ENCODE measurements around the gene VSIR. TPM values are rescaled to one million over a fixed set of nuclear protein-coding genes. Genes with fewer than 3 reads are reported as not detected.

The VSIR gene
- total and polyA plus RNA-seq, 2 donors = 25.2 to 51.8 TPM

DNA sequence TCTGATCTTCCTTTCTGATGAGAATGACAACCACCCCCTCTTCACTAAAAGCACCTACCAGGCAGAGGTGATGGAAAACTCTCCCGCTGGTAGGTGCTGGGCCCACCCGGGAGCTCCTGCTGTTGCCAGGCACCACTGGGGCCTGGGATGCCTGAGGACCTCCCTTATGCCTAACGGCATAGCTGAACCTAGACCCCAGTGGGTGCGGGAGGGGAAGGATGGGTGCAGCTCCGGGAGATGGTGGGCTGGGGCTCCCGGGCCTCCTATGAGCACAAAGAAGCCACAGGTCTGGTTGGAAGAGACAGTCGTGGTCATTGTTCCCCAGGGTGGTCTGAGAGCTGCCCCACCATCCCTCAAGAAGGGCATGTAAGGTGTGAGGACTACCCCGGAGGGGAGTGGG, 15.6 kb upstream of the VSIR start:
- 97% methylated on average over 8 of the region's 8 CpGs for WGBS
- Histone ChIP-seq H3K27ac (ENCODE audit: low read depth in 1 of 2, low read length in 1 of 2) (no peak overlapping the region), H3K36me3 (ENCODE audit: control insufficient read depth in 2 of 2, insufficient read depth in 2 of 2, low read length in 1 of 2) (no peaks in the 10 kb centered on the region), H3K4me3 (ENCODE audit: low read length in 2 of 2) (no peak overlapping the region), H3K4me1 (ENCODE audit: control insufficient read depth in 2 of 2, insufficient read depth in 2 of 2, low read length in 2 of 2) (peaks cover 6 to 13% of the 10 kb centered on the region in 2 donors), H3K9me3 (ENCODE audit: control insufficient read depth in 2 of 2, insufficient read depth in 1 of 2, low read length in 1 of 2) (no peaks in the 10 kb centered on the region), H3K27me3 (ENCODE audit: control insufficient read depth in 2 of 2, insufficient read depth in 1 of 2, low read length in 1 of 2) (no peaks in the 10 kb centered on the region)
- no peak for DNase-seq (ENCODE audit: low read depth in 6 of 9, low spot score in 9 of 9)

DNA sequence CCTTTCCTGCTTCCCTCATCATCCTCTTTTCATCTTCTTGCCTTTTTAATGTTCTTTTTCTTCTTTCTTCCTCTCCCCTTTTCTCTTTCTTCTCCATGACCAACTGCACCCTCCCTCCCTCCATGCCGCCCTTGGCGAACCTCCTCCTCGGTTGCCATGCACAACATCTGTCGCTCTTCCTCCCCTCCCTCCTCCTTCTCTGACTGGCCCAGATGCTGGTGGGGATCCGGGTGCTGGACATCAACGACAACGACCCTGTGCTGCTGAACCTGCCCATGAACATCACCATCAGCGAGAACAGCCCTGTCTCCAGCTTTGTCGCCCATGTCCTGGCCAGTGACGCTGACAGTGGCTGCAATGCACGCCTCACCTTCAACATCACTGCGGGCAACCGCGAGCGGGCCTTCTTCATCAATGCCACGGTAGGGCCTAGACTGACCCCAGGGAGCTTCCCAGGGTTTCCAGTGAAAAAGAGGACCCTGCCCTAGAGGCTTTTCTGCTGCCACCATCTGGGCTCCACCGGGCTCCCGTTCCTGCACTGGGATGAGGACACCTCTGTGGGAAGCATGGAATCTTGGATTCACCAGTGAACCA, 11.5 kb upstream of the VSIR start:
- no peaks in the 10 kb centered on the region for H3K36me3 ChIP-seq (ENCODE audit: control insufficient read depth in 2 of 2, insufficient read depth in 2 of 2, low read length in 1 of 2)
- H3K4me1 ChIP-seq (ENCODE audit: control insufficient read depth in 2 of 2, insufficient read depth in 2 of 2, low read length in 2 of 2) = peaks cover 11 to 37% of the 10 kb centered on the region in 2 donors
- H3K9me3 ChIP-seq (ENCODE audit: control insufficient read depth in 2 of 2, insufficient read depth in 1 of 2, low read length in 1 of 2) = no peaks in the 10 kb centered on the region
- no peak overlapping the region for H3K4me3 ChIP-seq (ENCODE audit: low read length in 2 of 2)
- DNase-seq (ENCODE audit: low read depth in 6 of 9, low spot score in 9 of 9) = no peak
- no peak overlapping the region for H3K27ac ChIP-seq (ENCODE audit: low read depth in 1 of 2, low read length in 1 of 2)
- 96% methylated on average over 18 of the region's 18 CpGs for WGBS
- no peaks in the 10 kb centered on the region for H3K27me3 ChIP-seq (ENCODE audit: control insufficient read depth in 2 of 2, insufficient read depth in 1 of 2, low read length in 1 of 2)

DNA sequence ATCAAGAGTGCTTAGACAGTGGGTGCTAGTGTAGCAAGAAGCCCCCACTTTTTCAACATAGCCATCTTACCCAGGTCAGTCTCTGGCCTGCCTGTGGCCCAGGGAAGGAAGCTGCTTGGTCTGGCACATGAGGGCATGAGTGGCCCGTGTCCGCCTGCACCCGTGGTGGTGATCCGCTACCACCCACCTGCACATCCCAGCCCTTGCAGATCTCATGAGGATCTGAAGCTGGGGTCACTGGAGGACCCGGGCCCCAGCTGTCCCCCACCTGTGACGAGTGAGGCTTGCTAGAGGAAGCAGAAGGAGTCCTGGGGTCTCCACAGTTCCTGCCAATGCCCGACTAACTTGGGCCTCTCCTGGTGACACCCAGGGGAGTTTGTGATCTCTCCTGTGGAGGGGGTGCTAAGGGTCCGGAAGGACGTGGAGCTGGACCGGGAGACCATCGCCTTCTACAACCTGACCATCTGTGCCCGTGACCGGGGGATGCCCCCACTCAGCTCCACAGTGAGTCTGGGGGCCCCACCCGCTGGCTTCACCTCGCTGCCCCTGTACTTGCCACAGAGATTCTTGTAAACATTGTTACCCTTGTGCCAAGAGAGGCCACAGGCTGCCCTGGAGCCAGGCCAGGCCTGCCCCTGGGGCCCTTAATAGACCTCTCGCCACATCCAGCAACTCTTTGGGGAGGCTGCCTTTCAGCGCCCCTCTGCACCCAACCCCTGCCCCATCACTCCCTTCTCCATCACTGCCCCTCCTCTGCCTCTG, 10.8 kb upstream of the VSIR start:
- Histone ChIP-seq H3K4me1 (ENCODE audit: control insufficient read depth in 2 of 2, insufficient read depth in 2 of 2, low read length in 2 of 2) (peaks cover 11 to 44% of the 10 kb centered on the region in 2 donors), H3K4me3 (ENCODE audit: low read length in 2 of 2) (no peak overlapping the region), H3K36me3 (ENCODE audit: control insufficient read depth in 2 of 2, insufficient read depth in 2 of 2, low read length in 1 of 2) (no peaks in the 10 kb centered on the region), H3K27me3 (ENCODE audit: control insufficient read depth in 2 of 2, insufficient read depth in 1 of 2, low read length in 1 of 2) (no peaks in the 10 kb centered on the region), H3K9me3 (ENCODE audit: control insufficient read depth in 2 of 2, insufficient read depth in 1 of 2, low read length in 1 of 2) (no peaks in the 10 kb centered on the region), H3K27ac (ENCODE audit: low read depth in 1 of 2, low read length in 1 of 2) (no peak overlapping the region)
- 90% methylated on average over 17 of the region's 17 CpGs for WGBS
- no peak for DNase-seq (ENCODE audit: low read depth in 6 of 9, low spot score in 9 of 9)

DNA sequence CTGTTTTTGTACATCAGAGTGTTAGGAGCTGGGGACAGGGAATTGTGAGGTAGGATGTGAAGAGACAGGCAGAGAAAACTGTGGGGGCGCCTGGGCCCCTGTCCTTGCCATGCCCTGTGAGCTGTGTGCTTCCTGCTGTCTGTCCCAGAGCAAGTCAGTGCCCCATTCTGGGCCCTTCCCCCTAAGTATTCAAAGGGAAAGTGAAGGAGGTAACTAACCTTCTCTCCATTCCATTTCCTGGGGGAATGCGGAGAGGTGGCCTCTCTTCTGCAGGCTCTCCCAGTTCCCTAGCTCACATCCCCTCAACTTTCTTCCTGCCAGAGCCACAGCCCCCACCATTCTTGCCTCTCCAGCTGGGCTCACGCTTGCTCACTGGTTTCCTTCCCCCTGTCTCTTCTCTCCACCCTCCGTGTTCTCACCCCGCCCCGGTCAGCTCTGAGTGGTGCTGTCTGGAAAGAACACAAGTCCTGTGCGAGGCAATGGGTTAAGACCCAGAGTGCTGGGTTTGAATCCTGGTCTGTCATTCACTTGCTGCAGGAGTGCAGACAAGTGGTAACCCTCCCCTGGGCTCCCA, 9.7 kb upstream of the VSIR start:
- 25% methylated on average over 7 of the region's 7 CpGs for WGBS
- Histone ChIP-seq H3K4me1 (ENCODE audit: control insufficient read depth in 2 of 2, insufficient read depth in 2 of 2, low read length in 2 of 2) (peaks cover 11 to 46% of the 10 kb centered on the region in 2 donors), H3K27ac (ENCODE audit: low read depth in 1 of 2, low read length in 1 of 2) (no peak overlapping the region), H3K4me3 (ENCODE audit: low read length in 2 of 2) (no peak overlapping the region), H3K9me3 (ENCODE audit: control insufficient read depth in 2 of 2, insufficient read depth in 1 of 2, low read length in 1 of 2) (no peaks in the 10 kb centered on the region), H3K36me3 (ENCODE audit: control insufficient read depth in 2 of 2, insufficient read depth in 2 of 2, low read length in 1 of 2) (no peaks in the 10 kb centered on the region), H3K27me3 (ENCODE audit: control insufficient read depth in 2 of 2, insufficient read depth in 1 of 2, low read length in 1 of 2) (no peaks in the 10 kb centered on the region)
- no peak for DNase-seq (ENCODE audit: low read depth in 6 of 9, low spot score in 9 of 9)

DNA sequence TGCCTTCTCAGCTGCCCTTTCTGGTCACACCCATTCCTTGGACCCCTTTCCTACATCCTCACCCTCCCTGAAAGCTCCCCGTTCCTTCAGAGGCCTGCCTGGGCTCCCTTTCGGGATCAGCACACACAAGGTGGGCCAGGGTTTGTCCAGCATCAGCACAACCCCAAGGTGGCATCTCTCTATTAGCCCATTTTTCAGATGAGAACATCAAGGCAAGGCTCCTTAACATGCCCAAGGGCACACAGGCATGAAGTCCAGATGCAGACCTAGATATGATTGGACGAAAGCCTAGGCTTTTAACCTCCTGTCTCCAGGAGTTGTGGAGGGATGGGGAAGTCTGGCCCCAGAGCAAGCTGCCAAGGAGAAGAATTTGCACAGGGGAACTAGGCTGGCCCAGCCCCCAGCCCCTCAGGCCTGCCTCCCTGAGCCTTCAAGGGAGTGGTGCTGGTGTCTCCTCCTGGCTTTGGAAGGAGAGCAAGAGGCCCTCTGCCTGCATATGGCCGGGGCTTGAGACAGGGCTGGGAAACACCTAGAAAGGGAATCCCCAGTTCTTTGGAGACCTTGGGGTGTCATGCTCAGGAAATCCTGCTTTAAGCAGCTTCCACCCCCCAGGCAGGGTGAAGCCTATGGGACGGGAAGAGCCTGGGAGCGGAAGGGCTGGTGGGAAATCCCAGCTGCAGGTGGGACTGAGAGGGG, 9.0 kb upstream of the VSIR start:
- DNase-seq (ENCODE audit: low read depth in 6 of 9, low spot score in 9 of 9) = no peak
- Histone ChIP-seq H3K27ac (ENCODE audit: low read depth in 1 of 2, low read length in 1 of 2) (no peak overlapping the region), H3K36me3 (ENCODE audit: control insufficient read depth in 2 of 2, insufficient read depth in 2 of 2, low read length in 1 of 2) (no peaks in the 10 kb centered on the region), H3K4me3 (ENCODE audit: low read length in 2 of 2) (no peak overlapping the region), H3K27me3 (ENCODE audit: control insufficient read depth in 2 of 2, insufficient read depth in 1 of 2, low read length in 1 of 2) (no peaks in the 10 kb centered on the region), H3K9me3 (ENCODE audit: control insufficient read depth in 2 of 2, insufficient read depth in 1 of 2, low read length in 1 of 2) (peaks cover 0 to 4% of the 10 kb centered on the region in 2 donors), H3K4me1 (ENCODE audit: control insufficient read depth in 2 of 2, insufficient read depth in 2 of 2, low read length in 2 of 2) (peaks cover 11 to 46% of the 10 kb centered on the region in 2 donors)
- WGBS = 93% methylated on average over 6 of the region's 6 CpGs

DNA sequence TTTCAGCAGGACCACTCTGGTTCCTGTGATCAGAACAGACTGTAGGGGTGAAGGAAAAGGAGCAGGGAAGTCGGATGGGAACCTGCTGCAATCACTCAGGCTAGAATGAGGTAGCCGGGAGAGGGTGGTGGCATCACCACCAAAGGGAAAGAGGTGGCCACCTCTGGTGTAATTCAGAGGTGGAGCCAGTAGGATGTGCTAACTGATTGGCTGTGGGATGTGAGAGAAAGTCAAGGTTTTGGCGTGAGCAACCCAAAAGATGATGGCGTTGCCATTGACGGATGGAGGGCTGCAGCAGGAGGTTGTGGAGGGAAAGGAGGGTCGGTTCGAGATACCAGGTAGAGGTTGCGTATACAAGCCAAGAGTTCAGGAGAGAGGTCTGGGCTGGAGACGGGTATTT, 7.4 kb upstream of the VSIR start:
- no peak for DNase-seq (ENCODE audit: low read depth in 6 of 9, low spot score in 9 of 9)

DNA sequence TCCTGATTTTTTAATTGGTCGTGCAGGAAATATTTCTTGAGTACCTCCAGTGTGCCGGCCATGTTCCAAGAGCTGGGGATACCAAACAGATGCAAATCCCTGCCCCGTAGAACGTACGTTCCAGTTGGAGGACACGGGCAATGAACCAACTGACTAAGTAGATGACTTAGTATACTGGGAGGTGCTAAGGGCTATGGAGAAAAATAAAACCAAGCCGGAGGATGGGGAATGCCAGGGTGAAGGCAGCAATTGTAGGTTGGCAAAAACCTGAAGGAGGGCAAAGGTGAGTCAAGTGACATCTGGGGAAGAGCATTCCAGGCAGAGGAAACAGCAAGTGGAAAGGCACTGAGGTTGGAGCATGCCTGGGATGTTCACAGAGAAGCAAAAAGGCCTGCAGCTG, 6.8 kb upstream of the VSIR start:
- 98% methylated on average over 7 of the region's 7 CpGs for WGBS
- H3K4me1 ChIP-seq (ENCODE audit: control insufficient read depth in 2 of 2, insufficient read depth in 2 of 2, low read length in 2 of 2) = peaks cover 13 to 65% of the 10 kb centered on the region in 2 donors
- DNase-seq (ENCODE audit: low read depth in 6 of 9, low spot score in 9 of 9) = no peak
- H3K9me3 ChIP-seq (ENCODE audit: control insufficient read depth in 2 of 2, insufficient read depth in 1 of 2, low read length in 1 of 2) = peaks cover 0 to 5% of the 10 kb centered on the region in 2 donors
- H3K36me3 ChIP-seq (ENCODE audit: control insufficient read depth in 2 of 2, insufficient read depth in 2 of 2, low read length in 1 of 2) = no peaks in the 10 kb centered on the region
- H3K27ac ChIP-seq (ENCODE audit: low read depth in 1 of 2, low read length in 1 of 2) = no peak overlapping the region
- no peak overlapping the region for H3K4me3 ChIP-seq (ENCODE audit: low read length in 2 of 2)
- H3K27me3 ChIP-seq (ENCODE audit: control insufficient read depth in 2 of 2, insufficient read depth in 1 of 2, low read length in 1 of 2) = no peaks in the 10 kb centered on the region

More for the DNA sequence above, 7.4 kb upstream of the VSIR start:
- H3K36me3 ChIP-seq (ENCODE audit: control insufficient read depth in 2 of 2, insufficient read depth in 2 of 2, low read length in 1 of 2) = no peaks in the 10 kb centered on the region
- no peaks in the 10 kb centered on the region for H3K27me3 ChIP-seq (ENCODE audit: control insufficient read depth in 2 of 2, insufficient read depth in 1 of 2, low read length in 1 of 2)
- H3K4me1 ChIP-seq (ENCODE audit: control insufficient read depth in 2 of 2, insufficient read depth in 2 of 2, low read length in 2 of 2) = peaks cover 11 to 59% of the 10 kb centered on the region in 2 donors
- H3K9me3 ChIP-seq (ENCODE audit: control insufficient read depth in 2 of 2, insufficient read depth in 1 of 2, low read length in 1 of 2) = peaks cover 0 to 5% of the 10 kb centered on the region in 2 donors
- H3K27ac ChIP-seq (ENCODE audit: low read depth in 1 of 2, low read length in 1 of 2) = no peak overlapping the region
- H3K4me3 ChIP-seq (ENCODE audit: low read length in 2 of 2) = no peak overlapping the region
- WGBS = 96% methylated on average over 9 of the region's 9 CpGs

DNA sequence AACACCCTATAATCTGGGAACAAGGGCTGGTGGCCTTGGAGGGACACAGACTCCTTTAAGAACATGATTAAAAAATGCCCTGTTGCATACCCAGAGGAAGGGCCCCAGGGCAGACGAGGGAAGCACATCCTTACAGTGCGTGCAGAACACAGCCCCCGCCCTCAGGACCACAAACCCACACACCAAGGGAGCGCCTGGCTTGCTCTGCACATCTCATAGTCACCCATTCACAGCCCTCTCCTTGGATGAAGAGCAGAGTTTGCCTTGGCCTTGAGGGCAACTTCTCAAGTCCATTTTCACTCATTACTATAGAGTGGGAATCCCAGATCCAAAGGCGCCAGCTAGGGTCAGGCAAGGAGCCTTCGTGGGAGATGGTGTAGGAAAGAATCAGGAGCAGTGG, 6.3 kb upstream of the VSIR start:
- 57% methylated on average over 6 of the region's 6 CpGs for WGBS
- no peaks in the 10 kb centered on the region for H3K36me3 ChIP-seq (ENCODE audit: control insufficient read depth in 2 of 2, insufficient read depth in 2 of 2, low read length in 1 of 2)
- H3K27me3 ChIP-seq (ENCODE audit: control insufficient read depth in 2 of 2, insufficient read depth in 1 of 2, low read length in 1 of 2) = no peaks in the 10 kb centered on the region
- H3K4me3 ChIP-seq (ENCODE audit: low read length in 2 of 2) = no peak overlapping the region
- H3K27ac ChIP-seq (ENCODE audit: low read depth in 1 of 2, low read length in 1 of 2) = no peak overlapping the region
- peaks cover 0 to 5% of the 10 kb centered on the region in 2 donors for H3K9me3 ChIP-seq (ENCODE audit: control insufficient read depth in 2 of 2, insufficient read depth in 1 of 2, low read length in 1 of 2)
- H3K4me1 ChIP-seq (ENCODE audit: control insufficient read depth in 2 of 2, insufficient read depth in 2 of 2, low read length in 2 of 2) = peaks cover 18 to 70% of the 10 kb centered on the region in 2 donors
- no peak for DNase-seq (ENCODE audit: low read depth in 6 of 9, low spot score in 9 of 9)
